NT2/D1 (cell line): ENCODE measurements around the gene KIAA1328.
A peak's percentile ranks its signal among the peaks of the same experiment; 100 is the strongest.
"Not testable (repeated sequence)": the region's sequence is repeated elsewhere in the genome, so short reads cannot be mapped to it uniquely, and the experiment has no call there.

ENCODE experiments used
- DNase-seq: peaks from one replicate; pipeline ENCODE4 v3.0.0-alpha.2; 2011; ENCODE audit warnings: low read depth, low spot score
- H3K27me3 ChIP-seq: 2 replicates; pipeline ENCODE4 v1.6.0; 2011; ENCODE audit warnings: mild to moderate bottlenecking; ENCODE audit not compliant: insufficient read length, insufficient read depth
- H3K36me3 ChIP-seq: 2 replicates; pipeline ENCODE4 v1.6.1; 2011; ENCODE audit warnings: mild to moderate bottlenecking, low read length, mixed read lengths; ENCODE audit not compliant: insufficient read depth, insufficient read length
- H3K4me1 ChIP-seq: 2 replicates; pipeline ENCODE4 v1.5.1; 2011; ENCODE audit not compliant: insufficient read depth, insufficient read length
- H3K4me3 ChIP-seq: 2 replicates; pipeline ENCODE4 v1.5.1; 2011; ENCODE audit warnings: low read depth; ENCODE audit not compliant: insufficient read length
- H3K9ac ChIP-seq: 2 replicates; pipeline ENCODE4 v1.6.0; 2011; ENCODE audit warnings: low read depth; ENCODE audit not compliant: insufficient read length
- H3K9me3 ChIP-seq: 2 replicates; pipeline ENCODE4 v1.5.1; 2011; ENCODE audit warnings: mild to moderate bottlenecking, low read length; ENCODE audit not compliant: insufficient read depth
- SUZ12 ChIP-seq: IDR thresholded peaks from 2 replicates; pipeline ENCODE4 v1.6.1; 2011; ENCODE audit not compliant: insufficient read length, insufficient read depth; ENCODE audit errors: extremely low read depth
- YY1 ChIP-seq: IDR thresholded peaks from 2 replicates; pipeline ENCODE4 v1.6.1; 2011; ENCODE audit not compliant: insufficient read length, insufficient read depth
- ZNF274 ChIP-seq: IDR thresholded peaks from 2 replicates; pipeline ENCODE4 v1.6.1; 2011; ENCODE audit warnings: mild to moderate bottlenecking, low read depth, low read length

KIAA1328 gene

DNA sequence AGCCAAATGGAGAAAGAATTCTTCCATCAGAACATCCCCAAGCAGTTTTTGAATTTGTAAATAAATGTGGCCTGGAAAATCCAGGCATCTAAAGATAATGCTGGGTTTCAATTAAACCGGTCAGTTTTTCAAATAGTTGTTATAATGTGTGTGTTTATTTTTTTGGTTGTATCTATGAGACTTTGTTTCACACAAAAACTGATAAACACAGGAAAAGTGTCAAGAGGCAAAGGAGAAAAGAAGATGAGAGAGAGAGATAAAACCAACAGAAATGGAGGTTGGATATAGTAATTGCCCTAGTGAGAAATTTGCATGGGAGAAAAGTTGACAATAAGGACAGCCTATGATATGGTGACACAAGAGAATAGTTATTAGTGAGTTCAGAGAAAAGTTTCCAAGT lies 68.3 kb downstream of the KIAA1328 start:
- no peak overlapping the region for H3K4me3 ChIP-seq
- H3K27me3 ChIP-seq: no peaks in the 10 kb centered on the region
- TF ChIP-seq ZNF274: no peak
- DNase-seq: no peak
- H3K4me1 ChIP-seq: no peaks in the 10 kb centered on the region
- H3K9ac ChIP-seq: no peak overlapping the region
- H3K36me3 ChIP-seq: no peaks in the 10 kb centered on the region
- H3K9me3 ChIP-seq: peaks cover 17% of the 10 kb centered on the region

DNA sequence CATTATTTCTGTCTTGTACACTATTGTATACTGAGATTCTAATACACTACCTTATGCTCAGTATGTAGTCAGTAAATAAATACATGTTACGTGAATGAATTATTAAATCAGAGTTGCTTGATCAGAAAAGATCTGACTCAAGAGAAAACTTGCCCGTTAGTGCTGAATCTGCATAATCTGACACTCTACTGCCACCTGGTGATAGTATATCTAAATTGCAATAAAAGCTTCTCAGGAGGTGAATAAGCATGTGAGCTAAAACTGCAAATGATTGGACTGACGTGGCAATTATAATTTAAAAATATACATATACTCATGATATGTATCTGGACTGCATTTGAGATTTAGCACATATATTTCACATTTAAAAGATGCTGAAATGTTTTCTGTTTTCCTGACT lies 70.4 kb downstream of the KIAA1328 start:
- Histone ChIP-seq H3K4me1 (no peaks in the 10 kb centered on the region), H3K9ac (no peak overlapping the region), H3K36me3 (no peaks in the 10 kb centered on the region), H3K9me3 (peaks cover 17% of the 10 kb centered on the region), H3K27me3 (no peaks in the 10 kb centered on the region), H3K4me3 (no peak overlapping the region)
- peak; percentile 16 for DNase-seq
- no peak for TF ChIP-seq SUZ12
- no peak for TF ChIP-seq ZNF274
- TF ChIP-seq YY1: no peak

DNA sequence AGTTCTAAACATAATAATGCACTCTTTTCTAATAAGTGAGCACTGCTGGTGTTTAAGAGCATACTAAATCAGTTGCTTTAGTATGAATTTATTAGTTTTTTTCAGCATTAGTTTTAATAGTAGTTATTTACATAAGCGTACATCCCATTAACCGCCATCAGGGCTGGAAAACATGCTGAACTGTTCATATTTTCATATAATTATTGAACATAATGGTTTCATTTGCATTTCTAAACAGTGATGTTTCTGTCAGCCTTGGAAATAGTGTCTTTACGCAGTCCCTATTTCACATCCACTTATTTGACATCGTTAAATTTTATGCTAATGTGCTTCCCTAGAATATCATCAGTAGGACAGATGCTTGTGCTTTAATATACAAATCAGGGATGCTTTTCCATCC lies 71.5 kb downstream of the KIAA1328 start:
- H3K4me1 ChIP-seq: no peaks in the 10 kb centered on the region
- H3K27me3 ChIP-seq: no peaks in the 10 kb centered on the region
- no peaks in the 10 kb centered on the region for H3K36me3 ChIP-seq
- H3K9ac ChIP-seq: no peak overlapping the region
- no peak for DNase-seq
- TF ChIP-seq SUZ12: no peak
- no peak for TF ChIP-seq YY1
- no peak for TF ChIP-seq ZNF274
- peaks cover 17% of the 10 kb centered on the region for H3K9me3 ChIP-seq
- H3K4me3 ChIP-seq: no peak overlapping the region

DNA sequence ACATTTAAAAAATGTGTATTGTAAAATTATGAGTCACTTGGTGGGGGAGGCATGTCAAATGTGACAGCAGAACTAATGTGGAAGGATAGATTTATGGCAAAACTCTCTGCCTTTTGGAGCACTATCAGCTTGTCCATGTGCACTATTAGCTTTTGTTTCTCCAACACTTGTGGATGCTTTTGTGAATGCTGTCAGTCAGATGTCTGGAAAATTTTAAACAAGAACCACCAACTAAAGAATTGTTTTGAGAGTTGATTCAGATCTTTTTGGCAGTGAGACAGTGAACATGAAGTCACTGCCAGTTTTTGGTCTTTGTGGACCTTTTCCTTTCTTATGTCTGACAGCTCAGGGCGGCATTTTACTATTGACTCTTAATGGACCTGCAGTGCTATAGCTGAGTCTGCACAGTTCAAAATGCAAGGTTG lies 72.4 kb downstream of the KIAA1328 start:
- no peaks in the 10 kb centered on the region for H3K27me3 ChIP-seq
- H3K4me3 ChIP-seq: no peak overlapping the region
- H3K9ac ChIP-seq: no peak overlapping the region
- no peak for TF ChIP-seq YY1
- TF ChIP-seq ZNF274: no peak
- TF ChIP-seq SUZ12: no peak
- DNase-seq: no peak
- H3K4me1 ChIP-seq: no peaks in the 10 kb centered on the region
- H3K9me3 ChIP-seq: peaks cover 17% of the 10 kb centered on the region
- no peaks in the 10 kb centered on the region for H3K36me3 ChIP-seq

DNA sequence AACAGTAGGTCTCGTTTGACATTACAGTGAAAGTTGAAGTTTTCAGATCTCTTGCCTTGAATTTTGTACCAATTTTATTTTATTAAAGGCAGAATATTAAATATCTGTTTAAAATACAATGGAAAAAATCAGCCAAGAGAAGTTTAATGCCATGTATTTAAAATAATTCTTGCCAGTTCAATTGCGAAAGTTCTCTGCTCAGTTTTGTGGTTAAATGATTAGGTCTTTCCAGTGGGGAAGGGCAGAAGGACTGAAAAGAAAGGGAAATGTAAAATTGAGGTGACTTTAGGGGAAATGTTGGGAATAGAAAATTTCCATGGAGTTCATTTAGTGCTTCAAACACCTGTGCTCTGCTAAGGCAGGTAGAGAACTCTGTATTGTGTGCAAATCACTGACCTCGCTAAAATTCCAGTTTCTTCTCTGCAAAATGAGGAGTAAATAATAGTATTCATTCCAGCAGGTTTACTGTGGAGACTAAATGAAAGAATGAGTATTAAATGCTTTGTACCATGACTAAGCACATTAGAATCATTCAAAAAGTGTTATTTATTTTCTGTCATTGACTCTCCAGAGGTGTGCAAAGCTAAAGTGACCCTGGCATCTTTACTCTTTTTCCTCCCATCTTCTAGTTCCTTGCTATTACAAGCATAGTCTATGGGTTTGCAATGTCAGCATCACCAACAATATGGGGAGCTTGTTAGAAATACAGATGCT lies 74.4 kb downstream of the KIAA1328 start:
- no peaks in the 10 kb centered on the region for H3K4me1 ChIP-seq
- H3K36me3 ChIP-seq: no peaks in the 10 kb centered on the region
- H3K4me3 ChIP-seq: no peak overlapping the region
- peaks cover 17% of the 10 kb centered on the region for H3K9me3 ChIP-seq
- H3K27me3 ChIP-seq: no peaks in the 10 kb centered on the region
- no peak for DNase-seq
- TF ChIP-seq SUZ12 (no peak), YY1 (no peak), ZNF274 (no peak)
- H3K9ac ChIP-seq: no peak overlapping the region

DNA sequence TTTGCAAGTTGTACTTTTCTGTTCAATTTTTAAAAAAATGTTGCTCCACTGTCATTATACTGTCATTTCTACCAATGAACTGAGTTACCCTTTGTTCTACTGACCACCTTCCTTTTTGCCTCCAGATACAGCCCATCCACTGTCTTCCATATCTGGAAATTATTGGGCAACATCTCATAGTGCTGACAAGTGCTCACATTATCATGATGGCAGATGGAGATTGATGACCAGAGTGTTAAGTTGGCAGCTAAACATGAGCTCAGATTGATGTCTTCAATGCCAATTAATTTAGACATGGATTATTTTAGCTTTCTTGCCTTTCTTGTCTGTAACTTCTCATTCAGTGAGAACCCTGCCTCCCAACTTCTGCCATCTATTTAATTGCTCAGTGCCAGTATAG lies 76.6 kb downstream of the KIAA1328 start:
- Histone ChIP-seq H3K4me3 (no peak overlapping the region), H3K9me3 (no peaks in the 10 kb centered on the region)
- TF ChIP-seq SUZ12 (no peak), ZNF274 (no peak), YY1 (no peak)

DNA sequence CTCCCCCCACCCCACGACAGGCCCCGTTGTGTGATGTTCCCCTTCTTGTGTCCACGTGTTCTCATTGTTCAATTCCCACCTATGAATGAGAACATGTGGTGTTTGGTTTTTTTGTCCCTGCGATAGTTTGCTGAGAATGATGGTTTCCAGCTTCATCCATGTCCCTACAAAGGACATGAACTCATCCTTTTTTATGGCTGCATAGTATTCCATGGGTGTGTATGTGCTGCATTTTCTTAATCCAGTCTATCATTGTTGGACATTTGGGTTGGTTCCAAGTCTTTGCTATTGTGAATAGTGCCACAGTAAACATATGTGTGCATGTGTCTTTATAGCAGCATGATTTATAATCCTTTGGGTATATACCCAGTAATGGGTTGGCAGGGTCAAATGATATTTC lies 80.4 kb downstream of the KIAA1328 start:
- H3K36me3 ChIP-seq, H3K4me1 ChIP-seq, H3K9me3 ChIP-seq, H3K9ac ChIP-seq, DNase-seq, H3K4me3 ChIP-seq, H3K27me3 ChIP-seq: not testable (repeated sequence)

More for the DNA sequence above, 76.6 kb downstream of the KIAA1328 start:
- Histone ChIP-seq H3K27me3 (no peaks in the 10 kb centered on the region), H3K9ac (no peak overlapping the region), H3K36me3 (no peaks in the 10 kb centered on the region), H3K4me1 (no peaks in the 10 kb centered on the region)
- DNase-seq: no peak

DNA sequence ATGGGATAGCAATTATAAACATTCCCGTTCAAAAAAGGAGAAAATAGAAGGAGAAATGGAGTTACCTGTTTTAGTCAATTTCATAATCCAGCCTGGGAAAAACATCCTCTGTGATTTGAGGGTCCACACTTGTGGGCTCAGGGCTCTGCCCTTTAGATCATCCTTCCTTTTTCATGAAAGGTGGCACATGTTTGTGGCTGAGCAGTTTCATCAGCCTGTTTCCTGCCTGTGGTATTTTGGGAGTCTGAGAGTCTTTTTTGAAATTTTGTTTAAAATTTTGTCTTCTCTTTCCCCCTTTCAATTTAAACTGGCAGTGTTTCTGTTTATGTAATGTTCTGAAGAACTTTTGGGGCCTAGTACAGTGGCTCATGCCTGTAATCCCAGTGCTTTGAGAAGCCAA lies 84.0 kb downstream of the KIAA1328 start:
- no peaks in the 10 kb centered on the region for H3K4me1 ChIP-seq
- no peaks in the 10 kb centered on the region for H3K9me3 ChIP-seq
- no peaks in the 10 kb centered on the region for H3K27me3 ChIP-seq
- DNase-seq: no peak
- H3K36me3 ChIP-seq: no peaks in the 10 kb centered on the region
- no peak overlapping the region for H3K4me3 ChIP-seq
- H3K9ac ChIP-seq: no peak overlapping the region
- TF ChIP-seq SUZ12: no peak
- TF ChIP-seq ZNF274: no peak
- TF ChIP-seq YY1: no peak
